NCI-H128 (cell line): Measurements from ENCODE around the gene P2RX2.

ENCODE experiments used
- DNase-seq: peaks from one replicate; lab custom pipeline; 2025; ENCODE audit not compliant: unreplicated experiment; lab: John Stamatoyannopoulos, UW

The P2RX2 gene

DNA sequence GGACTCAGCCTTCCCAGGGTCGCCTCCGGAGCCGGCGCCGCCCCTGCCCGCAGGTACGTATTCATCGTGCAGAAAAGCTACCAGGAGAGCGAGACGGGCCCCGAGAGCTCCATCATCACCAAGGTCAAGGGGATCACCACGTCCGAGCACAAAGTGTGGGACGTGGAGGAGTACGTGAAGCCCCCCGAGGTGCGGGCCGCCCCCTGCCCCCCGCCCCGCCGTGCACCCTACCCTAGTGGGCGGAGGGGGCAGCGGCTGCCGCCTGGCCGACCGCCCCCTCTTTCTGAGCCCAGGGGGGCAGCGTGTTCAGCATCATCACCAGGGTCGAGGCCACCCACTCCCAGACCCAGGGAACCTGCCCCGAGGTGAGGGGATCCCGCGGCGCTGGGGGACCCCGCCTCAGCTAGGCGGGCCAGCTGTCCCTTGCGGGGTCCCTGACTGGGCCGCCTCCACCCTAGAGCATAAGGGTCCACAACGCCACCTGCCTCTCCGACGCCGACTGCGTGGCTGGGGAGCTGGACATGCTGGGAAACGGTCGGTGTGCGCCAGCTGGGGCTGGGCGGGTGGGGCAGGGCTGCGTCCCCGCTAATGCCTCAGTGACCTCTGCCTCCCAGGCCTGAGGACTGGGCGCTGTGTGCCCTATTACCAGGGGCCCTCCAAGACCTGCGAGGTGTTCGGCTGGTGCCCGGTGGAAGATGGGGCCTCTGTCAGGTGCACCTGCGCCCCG lies 973 bp downstream of the P2RX2 start:
- no peak for DNase-seq

DNA sequence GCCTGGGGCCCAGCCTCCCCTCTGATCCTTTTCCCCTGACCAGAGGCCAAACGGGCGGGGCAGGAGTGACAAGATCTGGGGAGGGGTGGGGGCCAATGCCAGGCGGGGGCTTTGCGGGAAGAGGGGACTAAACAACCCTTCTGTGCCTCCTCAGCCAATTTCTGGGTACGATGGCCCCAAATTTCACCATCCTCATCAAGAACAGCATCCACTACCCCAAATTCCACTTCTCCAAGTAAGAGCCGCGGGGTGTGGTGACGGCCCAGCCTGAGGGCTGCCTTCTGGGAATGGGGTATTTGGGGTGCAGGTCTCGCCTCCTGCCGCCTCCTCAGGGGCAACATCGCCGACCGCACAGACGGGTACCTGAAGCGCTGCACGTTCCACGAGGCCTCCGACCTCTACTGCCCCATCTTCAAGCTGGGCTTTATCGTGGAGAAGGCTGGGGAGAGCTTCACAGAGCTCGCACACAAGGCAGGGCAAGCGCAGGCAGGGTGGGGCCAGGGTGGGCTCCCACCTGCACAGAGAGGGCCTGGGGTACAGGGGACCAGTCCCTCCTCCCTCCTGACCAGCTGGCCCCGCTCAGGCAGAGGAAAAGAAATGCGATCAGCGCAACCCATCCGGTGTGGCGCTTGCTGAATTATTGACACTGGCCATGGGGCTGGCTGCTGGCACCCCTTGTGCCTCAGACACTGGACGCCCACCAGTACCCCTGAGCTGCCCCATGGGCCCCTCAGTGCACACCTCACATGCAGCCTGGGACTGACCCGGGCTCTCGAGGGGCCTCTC lies 1.7 kb downstream of the P2RX2 start:
- no peak for DNase-seq

DNA sequence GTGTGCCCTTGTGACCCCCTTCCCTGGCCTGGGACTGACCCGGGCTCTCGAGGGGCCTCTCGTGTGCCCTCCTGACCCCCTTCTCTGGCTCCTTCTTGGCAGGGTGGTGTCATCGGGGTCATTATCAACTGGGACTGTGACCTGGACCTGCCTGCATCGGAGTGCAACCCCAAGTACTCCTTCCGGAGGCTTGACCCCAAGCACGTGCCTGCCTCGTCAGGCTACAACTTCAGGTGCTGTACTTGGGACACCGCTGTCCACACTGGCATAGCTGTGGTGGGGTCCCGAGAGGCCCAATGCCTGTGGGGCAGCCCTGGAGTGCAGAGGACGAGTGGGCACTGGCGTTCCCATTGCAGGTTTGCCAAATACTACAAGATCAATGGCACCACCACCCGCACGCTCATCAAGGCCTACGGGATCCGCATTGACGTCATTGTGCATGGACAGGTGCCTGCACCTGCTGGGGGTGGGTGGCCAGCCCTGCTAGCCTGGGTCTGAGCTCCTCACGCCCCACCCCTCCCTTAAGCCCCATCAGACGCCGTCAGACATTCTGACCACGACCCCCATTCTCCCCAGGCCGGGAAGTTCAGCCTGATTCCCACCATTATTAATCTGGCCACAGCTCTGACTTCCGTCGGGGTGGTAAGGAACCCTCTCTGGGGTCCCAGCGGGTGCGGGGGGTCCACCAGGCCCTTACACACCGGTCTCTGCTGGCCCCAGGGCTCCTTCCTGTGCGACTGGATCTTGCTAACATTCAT lies 2.5 kb downstream of the P2RX2 start:
- no peak for DNase-seq

DNA sequence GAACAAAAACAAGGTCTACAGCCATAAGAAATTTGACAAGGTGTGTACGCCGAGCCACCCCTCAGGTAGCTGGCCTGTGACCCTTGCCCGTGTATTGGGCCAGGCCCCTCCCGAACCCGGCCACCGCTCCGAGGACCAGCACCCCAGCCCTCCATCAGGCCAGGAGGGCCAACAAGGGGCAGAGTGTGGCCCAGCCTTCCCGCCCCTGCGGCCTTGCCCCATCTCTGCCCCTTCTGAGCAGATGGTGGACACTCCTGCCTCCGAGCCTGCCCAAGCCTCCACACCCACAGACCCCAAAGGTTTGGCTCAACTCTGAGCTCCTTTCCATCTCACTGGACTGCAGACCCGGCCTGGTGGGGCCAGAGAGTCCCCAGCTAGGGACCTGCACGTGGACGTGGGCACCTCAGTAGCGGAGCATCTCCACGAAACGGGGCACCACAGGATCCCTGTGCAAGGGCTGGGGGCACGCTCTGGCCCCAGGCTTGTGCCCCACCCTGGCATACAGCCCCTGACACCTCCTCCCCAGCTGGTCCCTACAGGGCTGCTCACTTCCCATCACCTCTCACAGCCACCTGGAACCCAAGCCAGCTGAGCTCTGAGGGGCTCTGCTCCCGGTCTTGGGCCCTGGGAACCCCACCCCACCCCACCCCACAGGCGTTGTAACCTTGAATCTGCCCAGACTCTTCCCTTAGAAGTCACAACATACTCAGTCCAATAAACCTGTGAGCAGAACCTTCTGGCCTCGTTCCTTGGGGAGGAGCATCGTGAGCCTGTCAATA lies 3.3 kb downstream of the P2RX2 start:
- no peak for DNase-seq

DNA sequence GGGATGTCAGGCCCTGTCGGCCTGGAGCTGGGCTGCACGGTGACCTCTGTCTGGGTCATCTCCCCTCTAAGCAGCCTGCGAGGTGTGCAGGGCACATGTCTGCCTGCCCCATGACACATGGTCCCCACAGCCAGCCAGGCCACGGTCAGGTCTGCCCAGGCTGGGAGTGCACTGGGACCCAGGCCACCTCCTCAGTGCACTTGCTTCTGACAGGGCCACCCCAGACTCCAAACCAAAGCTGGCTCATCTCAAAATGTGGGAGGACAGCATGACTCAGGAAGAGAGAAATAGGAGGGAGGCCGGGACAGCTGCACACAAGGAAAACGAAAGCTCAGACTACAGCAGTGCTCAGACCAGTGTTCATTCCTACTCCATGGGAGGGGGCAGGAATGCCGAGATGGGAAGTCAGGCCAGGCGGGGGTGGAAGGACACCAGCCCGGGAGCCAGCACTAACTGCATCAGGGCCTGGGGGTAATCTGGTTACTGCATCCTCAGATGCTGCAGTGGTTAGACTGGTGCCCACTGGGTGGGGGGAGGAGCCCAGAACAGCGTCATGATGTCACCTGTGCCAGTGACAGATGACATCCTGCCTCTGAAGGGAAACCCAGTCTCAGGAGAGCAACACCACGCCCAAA lies 4.0 kb downstream of the P2RX2 start:
- DNase-seq = no peak

DNA sequence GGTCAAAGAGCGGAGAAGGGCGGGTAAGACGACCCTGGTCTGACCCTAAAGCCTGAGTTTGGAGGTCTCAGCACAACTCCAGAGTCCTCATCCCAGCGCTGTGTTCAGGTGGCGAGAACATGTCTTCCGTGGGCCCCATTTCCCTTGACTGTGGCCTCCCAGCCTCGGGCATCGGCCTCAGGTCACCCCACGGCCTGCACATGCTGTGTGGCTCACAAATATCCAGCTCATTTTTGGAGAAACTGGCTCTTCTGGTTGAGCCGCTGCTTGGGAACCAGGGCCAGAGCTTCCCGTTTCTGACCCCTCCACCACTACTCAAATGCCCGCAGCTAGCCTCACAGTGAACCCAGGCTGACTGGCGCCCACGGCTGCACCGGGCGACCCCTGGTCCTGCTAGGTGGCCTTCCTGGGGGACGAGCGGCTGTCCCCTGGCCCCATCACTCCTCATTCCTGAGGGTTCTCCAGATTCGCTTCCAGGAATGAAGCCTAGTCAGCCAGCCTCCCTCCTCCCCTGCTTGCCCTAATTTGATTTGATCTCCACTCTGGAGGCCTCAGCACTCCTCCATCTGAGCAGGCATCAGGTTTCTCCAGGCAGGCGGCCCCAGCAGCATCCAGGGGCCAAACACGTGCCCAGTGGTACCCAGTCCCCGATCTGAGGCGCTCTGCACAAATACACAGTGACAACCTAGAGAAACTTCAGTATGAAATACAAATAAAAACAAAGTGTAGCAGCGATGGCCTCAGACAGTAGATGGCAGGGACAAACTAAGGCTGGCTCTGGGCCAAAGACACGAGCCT lies 4.7 kb downstream of the P2RX2 start:
- no peak for DNase-seq

DNA sequence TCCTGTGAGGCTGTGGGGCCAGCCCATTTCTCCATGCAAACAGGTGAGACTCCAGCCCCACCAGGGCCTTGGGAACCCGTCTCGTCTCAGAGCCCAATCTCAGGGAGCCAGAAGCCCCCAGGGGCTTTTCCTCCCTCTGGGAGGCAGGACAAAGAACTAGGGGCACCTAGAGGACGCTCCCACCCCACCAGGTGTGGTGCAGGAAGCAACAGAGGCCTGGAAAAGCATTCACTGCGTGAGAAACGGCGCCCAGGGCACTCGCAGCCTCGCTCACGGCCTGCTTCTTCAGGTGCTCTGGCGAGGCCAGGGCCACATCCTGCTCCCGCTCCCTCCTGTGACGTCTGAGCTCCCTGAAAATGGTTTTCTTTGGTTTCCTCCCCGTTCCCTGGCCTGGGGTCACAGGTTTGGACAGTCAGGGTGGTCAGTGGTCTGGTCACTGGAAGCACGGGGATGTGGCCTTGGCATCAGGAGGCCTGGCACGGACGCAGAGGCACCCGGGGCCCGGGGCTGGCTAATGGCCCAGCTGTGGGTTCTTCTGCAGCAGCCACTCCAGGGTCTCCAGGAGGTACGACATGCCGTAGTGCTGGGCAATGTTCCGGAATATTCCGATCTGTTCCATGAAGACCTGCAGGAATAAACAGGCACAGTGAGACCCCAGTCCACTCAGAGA lies 5.7 kb downstream of the P2RX2 start:
- no peak for DNase-seq

DNA sequence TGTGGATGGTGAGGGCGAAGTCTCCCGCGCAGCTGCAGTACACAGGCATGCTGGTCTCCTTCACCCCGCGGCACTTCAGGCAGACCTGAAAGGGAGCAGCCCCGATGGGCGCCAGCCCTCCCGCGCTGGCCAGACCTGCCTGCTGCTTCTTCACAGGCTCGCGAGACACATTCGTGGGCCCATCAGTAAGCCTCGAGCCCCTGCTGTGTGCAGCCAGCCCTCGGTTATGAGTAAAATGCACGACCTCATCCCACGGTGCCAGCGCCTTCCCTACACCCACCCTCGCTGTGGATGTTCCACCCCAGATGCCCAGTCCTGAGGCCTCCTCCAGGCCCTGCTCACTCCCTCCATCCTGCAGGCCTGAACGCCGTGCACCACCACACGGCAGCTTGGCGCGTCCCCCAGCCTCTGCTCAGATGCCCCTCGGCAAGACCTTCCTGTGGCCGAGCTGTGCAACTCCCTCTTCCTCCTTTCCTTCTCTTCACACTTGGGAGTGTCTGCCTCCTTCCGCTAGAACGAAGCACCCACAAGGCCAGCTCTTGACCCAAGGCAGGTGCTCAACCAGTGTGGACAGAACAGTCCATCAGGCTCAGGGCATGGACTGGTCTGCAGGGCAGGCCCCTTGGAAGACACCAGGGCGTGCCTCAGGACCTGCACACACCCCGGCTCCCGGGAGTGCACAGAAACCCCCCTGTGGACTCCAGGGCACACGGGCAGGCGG lies 6.5 kb downstream of the P2RX2 start:
- DNase-seq = no peak

DNA sequence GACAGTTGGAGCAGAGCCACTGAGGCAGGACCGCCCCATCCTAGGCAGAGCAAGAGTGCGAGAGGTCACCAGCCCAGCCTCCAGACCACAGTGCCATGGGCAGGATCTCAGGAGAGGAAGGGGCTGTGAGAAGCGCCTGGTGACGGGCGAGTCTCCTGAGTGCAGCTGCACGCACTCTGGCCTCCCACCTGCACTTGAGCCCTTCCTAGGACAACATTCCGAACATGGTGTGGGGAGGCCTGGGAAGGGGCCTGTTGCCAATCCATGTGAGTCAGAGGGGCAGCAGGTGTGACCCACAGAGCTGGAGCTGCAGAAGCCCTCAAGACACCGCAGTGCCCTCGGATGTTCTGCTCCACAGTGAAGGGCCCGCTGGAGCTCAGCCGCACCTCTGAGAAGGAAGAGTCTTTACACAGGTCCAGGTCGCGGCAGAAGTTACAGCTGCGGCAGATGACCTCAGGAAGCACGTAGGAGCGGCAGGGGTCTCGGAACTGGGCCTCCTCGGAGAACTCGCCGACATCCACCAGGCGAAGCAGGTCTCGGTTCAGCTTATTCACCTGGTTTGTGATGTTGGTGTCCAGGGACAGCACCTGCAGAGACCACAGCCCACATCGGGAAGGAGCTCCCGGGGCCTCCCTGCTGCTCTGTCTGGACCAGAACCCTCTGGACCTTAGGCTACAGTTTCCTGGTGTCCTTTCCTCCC lies 7.3 kb downstream of the P2RX2 start:
- no peak for DNase-seq

DNA sequence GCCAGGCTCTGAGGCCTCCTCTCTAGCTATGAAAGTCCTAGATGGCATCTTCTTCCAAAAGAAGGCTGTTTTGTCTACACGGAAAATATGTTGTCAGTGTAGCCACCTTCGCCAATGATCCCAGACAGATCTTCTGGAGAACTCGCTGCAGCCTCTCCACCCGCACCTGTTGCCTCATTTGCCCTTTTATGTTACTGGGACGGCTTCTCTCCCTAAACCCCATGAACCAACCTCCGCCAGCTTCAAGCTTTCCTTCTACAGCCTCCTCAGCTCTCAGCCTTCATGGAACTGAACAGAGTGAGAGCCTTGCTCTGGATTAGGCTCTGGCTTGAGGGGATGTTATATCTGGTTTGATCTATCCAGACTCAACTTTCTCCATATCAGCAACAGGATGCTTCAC lies 10.8 kb downstream of the P2RX2 start:
- no peak for DNase-seq

DNA sequence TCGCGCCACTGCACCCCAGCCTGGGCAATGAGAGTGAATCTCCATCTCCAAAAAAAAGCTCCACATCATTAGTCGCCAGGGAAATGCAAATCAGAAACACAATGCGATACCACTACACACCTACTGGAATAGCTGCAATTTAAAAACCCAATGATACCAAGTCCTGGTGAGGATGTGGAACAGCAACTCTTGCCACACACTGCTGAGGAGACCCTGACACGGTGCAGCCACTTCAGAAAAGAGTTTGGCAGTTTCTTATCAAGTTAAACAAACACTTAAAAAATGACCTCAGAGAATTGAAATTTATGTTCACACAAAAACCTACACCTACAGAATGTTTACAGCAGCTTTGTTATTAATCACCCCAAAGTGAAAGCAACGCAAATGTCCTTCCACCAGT lies 12.1 kb downstream of the P2RX2 start:
- DNase-seq = no peak

DNA sequence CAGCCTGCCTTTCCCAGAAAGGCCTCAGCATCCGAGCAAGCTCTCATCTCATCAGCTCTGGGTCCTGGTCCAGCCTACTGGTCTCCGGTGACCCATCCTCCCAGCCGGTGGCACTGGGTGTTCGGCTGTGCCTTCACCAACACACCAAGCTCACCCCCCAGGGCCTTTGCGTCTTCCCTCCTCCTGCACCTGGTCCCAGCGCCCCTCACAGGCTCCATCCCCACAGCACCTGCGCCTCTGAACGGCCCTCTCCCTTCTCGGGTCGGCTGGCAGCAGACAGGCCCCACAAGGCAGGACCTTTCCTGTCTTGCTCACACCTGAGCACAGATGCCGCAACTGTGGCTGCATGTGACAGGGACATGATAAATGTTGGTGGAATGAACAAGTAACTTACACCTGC lies 13.1 kb downstream of the P2RX2 start:
- DNase-seq = no peak

DNA sequence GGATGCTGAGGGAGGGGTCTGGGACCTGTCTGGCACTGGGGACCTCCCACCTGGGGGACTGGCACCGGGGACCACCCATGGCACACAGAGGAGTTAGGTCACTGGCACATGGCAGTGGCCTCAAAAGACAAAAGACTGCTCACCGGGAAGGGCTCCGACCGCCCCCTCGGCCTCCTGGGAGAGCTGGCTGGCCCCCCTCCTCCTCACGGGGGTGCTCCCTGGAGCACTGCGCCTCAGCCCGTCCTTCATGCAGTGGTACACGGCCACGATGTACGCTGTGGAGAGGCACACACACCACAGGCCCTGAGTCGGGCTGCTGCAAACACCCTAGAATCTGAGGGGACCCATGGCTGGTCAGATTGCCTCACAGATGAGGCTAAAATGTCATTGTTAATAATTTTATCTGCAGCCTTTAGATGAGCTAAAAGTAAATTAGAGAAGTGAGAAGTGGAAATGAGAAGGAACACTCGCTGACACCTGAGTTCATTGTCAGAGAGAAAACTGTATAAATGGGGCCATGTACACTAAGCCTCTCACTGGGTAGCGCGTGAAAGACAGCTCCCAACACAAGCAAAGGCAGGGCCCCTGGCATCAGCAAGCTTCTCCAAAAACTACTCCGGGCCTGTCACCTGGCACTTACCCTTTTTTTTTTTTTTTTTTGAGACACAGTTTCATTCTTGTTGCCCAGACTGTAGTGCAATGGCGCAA lies 14.1 kb downstream of the P2RX2 start:
- DNase-seq = no peak

DNA sequence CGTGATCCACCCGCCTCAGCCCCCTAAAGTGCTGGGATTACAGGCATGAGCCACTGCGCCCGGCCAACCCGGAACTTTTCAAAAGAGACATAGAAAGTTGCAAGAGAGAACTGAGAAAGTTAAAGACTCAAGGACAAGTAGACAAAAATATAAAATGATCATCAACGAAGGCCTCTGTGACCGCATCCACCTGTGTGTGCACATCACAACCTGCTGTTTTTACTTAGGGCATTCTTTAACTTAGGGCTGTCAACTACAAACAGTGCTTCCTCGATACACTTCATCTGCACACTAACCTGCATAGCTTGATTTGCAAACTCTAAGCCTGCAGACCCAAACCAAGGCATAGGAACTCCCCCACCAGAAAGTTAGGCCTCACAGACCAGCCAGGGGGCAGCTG lies 14.8 kb downstream of the P2RX2 start:
- no peak for DNase-seq

DNA sequence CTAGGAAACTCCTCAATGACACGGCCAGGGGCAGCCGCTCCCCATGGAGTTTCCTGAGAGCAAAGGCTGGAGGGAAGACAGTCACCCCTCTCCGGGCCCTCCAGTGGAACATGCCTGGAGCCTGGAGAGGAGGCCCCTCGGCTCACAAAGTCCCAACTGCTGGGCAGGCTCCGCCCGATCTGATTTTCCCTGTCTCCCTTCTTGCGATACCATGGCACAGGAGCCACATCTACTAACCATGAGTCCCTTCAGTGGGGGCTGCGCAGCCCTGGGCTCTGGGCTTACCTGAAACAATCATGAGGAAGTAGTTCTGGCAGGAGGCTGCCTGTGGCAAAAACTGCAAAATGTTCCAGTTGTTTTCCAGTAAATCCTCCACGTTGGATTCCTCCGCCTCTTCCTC lies 15.3 kb downstream of the P2RX2 start:
- DNase-seq = no peak

DNA sequence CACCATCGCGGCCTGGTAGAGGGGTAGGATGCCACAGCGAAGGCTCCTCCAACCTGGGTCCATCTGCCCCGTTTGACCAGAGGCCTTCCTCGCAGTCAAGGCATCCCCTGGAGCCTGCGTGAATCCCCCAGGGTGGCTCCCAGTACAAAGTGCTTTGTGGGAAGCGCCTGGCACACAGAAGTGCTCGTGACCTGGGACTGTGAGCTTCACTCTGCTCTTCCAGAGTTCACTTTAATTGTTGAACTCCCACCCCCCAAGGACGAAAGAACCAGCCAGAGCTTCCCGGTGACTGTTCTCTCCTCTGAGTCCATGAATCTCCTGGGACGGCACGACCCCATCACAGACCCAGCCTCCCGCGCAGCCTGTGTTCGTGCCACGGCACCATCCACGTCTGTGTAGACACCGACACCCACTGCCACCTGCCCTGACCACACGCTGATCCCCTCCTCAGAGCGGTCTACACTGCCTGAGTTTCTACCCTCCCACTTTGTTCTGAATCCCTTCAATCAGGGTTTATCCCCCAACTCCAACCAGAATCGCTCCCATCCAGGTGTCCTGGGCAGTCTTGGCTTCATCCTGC lies 15.9 kb downstream of the P2RX2 start:
- DNase-seq = no peak
